OCI-LY1 (cell line): Measurements from ENCODE around the gene GRIA4.

Source experiments
- H2AFZ ChIP-seq: fragments of 200-600 bp; sonication (generic), shearing (Covaris generic); 2 replicates; pipeline ENCODE4 v1.6.0; 2014; ENCODE audit warnings: antibody characterized with exemption, mild to moderate bottlenecking, low read length
- H3F3A ChIP-seq: fragments of 200-600 bp; sonication (generic), shearing (Covaris generic); 2 replicates; pipeline ENCODE4 v1.6.0; 2014; ENCODE audit warnings: mild to moderate bottlenecking, antibody characterized with exemption, low read length, moderate library complexity; ENCODE audit not compliant: insufficient read depth
- H3K27ac ChIP-seq: fragments of 200-600 bp; sonication (generic); 2 replicates; pipeline ENCODE4 v1.5.1; 2014; ENCODE audit warnings: low read length, mixed run types, mild to moderate bottlenecking, low read depth; ENCODE audit not compliant: poor library complexity, severe bottlenecking
- H3K27me3 ChIP-seq: fragments of 200-600 bp; sonication (generic); 2 replicates; pipeline ENCODE4 v1.6.0; 2014; ENCODE audit warnings: antibody characterized with exemption, mild to moderate bottlenecking, low read length, moderate library complexity; ENCODE audit not compliant: insufficient read depth
- H3K36me3 ChIP-seq: fragments of 200-600 bp; sonication (generic); 2 replicates; pipeline ENCODE4 v1.6.1; 2014; ENCODE audit warnings: mild to moderate bottlenecking, antibody characterized with exemption, low read length, moderate library complexity, mixed read lengths; ENCODE audit not compliant: insufficient read depth
- H3K4me1 ChIP-seq: fragments of 200-600 bp; sonication (generic); 2 replicates; pipeline ENCODE4 v1.5.1; 2014; ENCODE audit warnings: mild to moderate bottlenecking, low read length, moderate library complexity; ENCODE audit not compliant: insufficient read depth, severe bottlenecking
- H3K4me2 ChIP-seq: fragments of 200-600 bp; sonication (generic), shearing (Covaris generic); 2 replicates; pipeline ENCODE4 v1.6.1; 2014; ENCODE audit warnings: low read length
- H3K4me3 ChIP-seq: fragments of 200-600 bp; sonication (generic); 2 replicates; pipeline ENCODE4 v1.5.1; 2014; ENCODE audit warnings: low read length, low read depth, mild to moderate bottlenecking, mixed read lengths; ENCODE audit not compliant: poor library complexity, severe bottlenecking
- H3K79me2 ChIP-seq: fragments of 200-600 bp; shearing (Covaris generic); 2 replicates; pipeline ENCODE4 v1.6.1; 2016; ENCODE audit warnings: mixed run types, low read length, mixed read lengths; ENCODE audit not compliant: insufficient read depth
- H3K9ac ChIP-seq: fragments of 200-600 bp; sonication (generic), shearing (Covaris generic); 2 replicates; pipeline ENCODE4 v1.6.1; 2014; ENCODE audit warnings: mild to moderate bottlenecking, low read length, mixed read lengths
- H3K9me2 ChIP-seq: fragments of 200-600 bp; sonication (generic), shearing (Covaris generic); 2 replicates; pipeline ENCODE4 v1.6.1; 2014; ENCODE audit warnings: low read depth, mild to moderate bottlenecking, low read length, mixed read lengths
- H3K9me3 ChIP-seq: fragments of 200-600 bp; shearing (Covaris generic); 2 replicates; pipeline ENCODE4 v1.6.1; 2014; ENCODE audit warnings: low read length, mixed read lengths
- H4K20me1 ChIP-seq: fragments of 200-600 bp; sonication (generic), shearing (Covaris generic); 2 replicates; pipeline ENCODE4 v1.6.0; 2016; ENCODE audit warnings: mild to moderate bottlenecking, low read length; ENCODE audit not compliant: insufficient read depth
- EZH2 ChIP-seq: fragments of 200-600 bp; sonication (generic), shearing (Covaris generic); IDR thresholded peaks from 2 replicates; pipeline ENCODE4 v1.8.0; 2017; ENCODE audit warnings: borderline replicate concordance, mixed run types, mild to moderate bottlenecking, antibody characterized with exemption, low read length, moderate library complexity, mixed read lengths
- TF ChIP-seq, protein P1 (sequence below): fragments of 200-600 bp; sonication (generic), shearing (Covaris generic); IDR thresholded peaks from 2 replicates; pipeline ENCODE4 v1.5.1; 2017; ENCODE audit warnings: mild to moderate bottlenecking, antibody characterized with exemption, low read length, moderate library complexity, mixed read lengths

GRIA4 gene

DNA sequence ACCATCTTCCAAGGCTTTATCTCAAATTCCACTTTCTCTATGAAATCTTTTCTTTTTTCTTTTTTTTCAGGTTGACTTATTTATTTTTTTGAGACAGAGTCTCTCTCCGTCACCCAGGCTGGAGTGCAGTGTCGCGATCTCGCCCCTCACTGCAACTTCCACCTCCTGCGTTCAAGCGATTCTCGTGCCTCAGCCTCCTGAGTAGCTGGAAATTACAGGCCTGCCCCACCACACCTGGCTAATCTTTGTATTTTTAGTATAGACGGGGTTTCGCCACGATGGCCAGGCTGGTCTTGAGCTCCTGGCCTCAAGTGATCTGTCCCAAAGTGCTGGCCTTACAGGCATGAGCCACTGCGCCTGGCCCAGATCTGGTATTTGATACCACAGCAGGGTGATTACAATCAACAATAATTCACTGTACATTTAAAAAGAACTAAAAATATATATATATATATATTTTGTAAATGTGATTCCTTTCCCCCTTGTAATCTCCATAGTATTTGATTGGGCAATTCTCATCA is 290.7 kb downstream of the GRIA4 start:
- no peak for TF ChIP-seq EZH2
- TF ChIP-seq, protein P1, sequence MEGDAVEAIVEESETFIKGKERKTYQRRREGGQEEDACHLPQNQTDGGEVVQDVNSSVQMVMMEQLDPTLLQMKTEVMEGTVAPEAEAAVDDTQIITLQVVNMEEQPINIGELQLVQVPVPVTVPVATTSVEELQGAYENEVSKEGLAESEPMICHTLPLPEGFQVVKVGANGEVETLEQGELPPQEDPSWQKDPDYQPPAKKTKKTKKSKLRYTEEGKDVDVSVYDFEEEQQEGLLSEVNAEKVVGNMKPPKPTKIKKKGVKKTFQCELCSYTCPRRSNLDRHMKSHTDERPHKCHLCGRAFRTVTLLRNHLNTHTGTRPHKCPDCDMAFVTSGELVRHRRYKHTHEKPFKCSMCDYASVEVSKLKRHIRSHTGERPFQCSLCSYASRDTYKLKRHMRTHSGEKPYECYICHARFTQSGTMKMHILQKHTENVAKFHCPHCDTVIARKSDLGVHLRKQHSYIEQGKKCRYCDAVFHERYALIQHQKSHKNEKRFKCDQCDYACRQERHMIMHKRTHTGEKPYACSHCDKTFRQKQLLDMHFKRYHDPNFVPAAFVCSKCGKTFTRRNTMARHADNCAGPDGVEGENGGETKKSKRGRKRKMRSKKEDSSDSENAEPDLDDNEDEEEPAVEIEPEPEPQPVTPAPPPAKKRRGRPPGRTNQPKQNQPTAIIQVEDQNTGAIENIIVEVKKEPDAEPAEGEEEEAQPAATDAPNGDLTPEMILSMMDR: no peak
- no peak overlapping the region for H3K4me2 ChIP-seq

DNA sequence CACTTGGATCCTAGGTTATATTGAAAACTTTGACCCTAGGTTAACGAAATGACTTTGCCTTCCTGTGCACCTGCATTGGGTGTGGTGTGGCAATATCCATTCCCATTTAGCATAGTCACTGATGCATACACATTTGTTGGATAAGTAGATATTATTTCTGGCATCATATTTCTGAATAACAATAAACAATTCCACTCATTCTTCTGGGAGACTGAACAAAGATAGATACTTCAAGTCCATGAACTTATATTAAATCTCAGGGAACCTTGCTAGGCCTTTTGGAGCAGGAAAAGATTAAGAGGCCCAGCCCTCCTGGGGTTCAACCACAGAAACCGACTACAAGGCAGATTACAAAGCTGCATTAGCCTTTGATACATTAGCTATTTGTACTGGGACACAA is 293.2 kb downstream of the GRIA4 start:
- no peaks in the 10 kb centered on the region for H3K9me2 ChIP-seq
- H3K27ac ChIP-seq: no peak overlapping the region
- H3K9ac ChIP-seq: no peak overlapping the region
- H2AFZ ChIP-seq: no peak overlapping the region
- no peaks in the 10 kb centered on the region for H3K27me3 ChIP-seq
- TF ChIP-seq, protein P1: no peak
- TF ChIP-seq EZH2: no peak
- H3K9me3 ChIP-seq: no peaks in the 10 kb centered on the region
- no peaks in the 10 kb centered on the region for H3K4me1 ChIP-seq
- no peaks in the 10 kb centered on the region for H4K20me1 ChIP-seq
- H3F3A ChIP-seq: no peaks in the 10 kb centered on the region
- H3K4me3 ChIP-seq: no peak overlapping the region
- H3K36me3 ChIP-seq: no peaks in the 10 kb centered on the region
- no peak overlapping the region for H3K4me2 ChIP-seq
- no peaks in the 10 kb centered on the region for H3K79me2 ChIP-seq

More for the DNA sequence above, 290.7 kb downstream of the GRIA4 start:
- no peak overlapping the region for H2AFZ ChIP-seq
- H3K79me2 ChIP-seq: no peaks in the 10 kb centered on the region
- H3K4me3 ChIP-seq: no peak overlapping the region
- H3K36me3 ChIP-seq: no peaks in the 10 kb centered on the region
- no peaks in the 10 kb centered on the region for H3F3A ChIP-seq
- no peaks in the 10 kb centered on the region for H3K27me3 ChIP-seq
- no peaks in the 10 kb centered on the region for H3K9me2 ChIP-seq
- H3K9me3 ChIP-seq: no peaks in the 10 kb centered on the region
- H3K9ac ChIP-seq: no peak overlapping the region
- no peaks in the 10 kb centered on the region for H3K4me1 ChIP-seq
- no peak overlapping the region for H3K27ac ChIP-seq
- no peaks in the 10 kb centered on the region for H4K20me1 ChIP-seq

DNA sequence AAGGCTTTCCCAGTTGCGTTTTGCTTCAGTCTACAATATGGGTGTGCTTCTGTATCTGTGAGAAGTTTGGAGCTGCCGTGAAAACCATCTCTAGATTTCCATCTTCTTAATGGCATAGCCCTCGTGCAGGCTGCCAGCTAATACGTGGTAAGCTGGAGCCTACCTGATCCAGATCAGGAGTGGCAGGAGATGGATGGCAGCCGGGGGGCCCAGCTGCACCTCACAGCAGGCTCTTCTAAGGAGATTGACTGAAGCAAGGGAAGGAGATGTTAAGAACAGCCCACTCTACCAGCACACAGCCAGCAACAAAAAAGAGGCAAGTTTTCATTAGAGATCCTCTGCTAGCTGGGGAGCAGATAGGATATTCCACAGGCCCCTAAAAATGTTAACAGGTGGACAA is 296.6 kb downstream of the GRIA4 start:
- no peak overlapping the region for H3K4me3 ChIP-seq
- no peak overlapping the region for H3K4me2 ChIP-seq
- no peak overlapping the region for H3K9ac ChIP-seq
- H3K27ac ChIP-seq: no peak overlapping the region
- H3K27me3 ChIP-seq: no peaks in the 10 kb centered on the region
- no peak for TF ChIP-seq EZH2
- TF ChIP-seq, protein P1: no peak
- H3K9me2 ChIP-seq: no peaks in the 10 kb centered on the region
- H3K79me2 ChIP-seq: no peaks in the 10 kb centered on the region
- H3F3A ChIP-seq: no peaks in the 10 kb centered on the region
- H3K36me3 ChIP-seq: no peaks in the 10 kb centered on the region
- no peak overlapping the region for H2AFZ ChIP-seq
- no peaks in the 10 kb centered on the region for H3K9me3 ChIP-seq
- H3K4me1 ChIP-seq: no peaks in the 10 kb centered on the region
- H4K20me1 ChIP-seq: no peaks in the 10 kb centered on the region
